Left renal cortex interstitium (tissue), 4 donors: ENCODE measurements around the gene MRPL44. TPM values are rescaled to one million over a fixed set of nuclear protein-coding genes. Genes with fewer than 3 reads are reported as not detected.
"Not testable (repeated sequence)": the region's sequence is repeated elsewhere in the genome, so short reads cannot be mapped to it uniquely, and the experiment has no call there.

Experiments
- DNase-seq, 4 donors: peaks; one replicate each; pipeline ENCODE4 v3.0.0-alpha.2; 2013; ENCODE audit warnings: low read depth in 4 of 4, low spot score in 2 of 4, missing footprints in 1 of 4
- polyA plus RNA-seq, 4 donors: library from polyadenylated mRNA; unstranded; fragments of 120-200 nt; gene quantifications; one replicate each; pipeline ENCODE4 v1.2.1, GENCODE V29; 2013; ENCODE audit not compliant: insufficient read length in 4 of 4

MRPL44 gene
- polyA plus RNA-seq, 4 donors, result 33.8 to 39.3 (median 35.4) TPM

GRCh38 chr2:223935459-223936125 is 21.7 kb upstream of the MRPL44 start:
- no peak for DNase-seq

GRCh38 chr2:223936862-223937326 is 20.4 kb upstream of the MRPL44 start:
- DNase-seq, result no peak

- DNase-seq, result no peak
Measured at GRCh38 chr2:223937535-223937934, 19.7 kb upstream of the MRPL44 start.

GRCh38 chr2:223939438-223939837 is 17.8 kb upstream of the MRPL44 start:
- DNase-seq, result not testable (repeated sequence)

GRCh38 chr2:223941579-223942277 is 15.5 kb upstream of the MRPL44 start:
- DNase-seq, result no peak

- no peak for DNase-seq
Measured at GRCh38 chr2:223943135-223943534, 14.1 kb upstream of the MRPL44 start.

- DNase-seq, result peak in 1 of 4 donors; percentile 12
Measured at GRCh38 chr2:223943561-223944008, 13.7 kb upstream of the MRPL44 start.

GRCh38 chr2:223944166-223944702 is 13.0 kb upstream of the MRPL44 start:
- DNase-seq, result peak in 1 of 4 donors; percentile 15

- DNase-seq, result peak in 3 of 4 donors; percentile 68 to 82 (median 79)
Measured at GRCh38 chr2:223944703-223945531, 12.3 kb upstream of the MRPL44 start, which contains the start of gene WDFY1. Gene WDFY1, minus strand, starts transcription at chr2:223945335. Its CDS starts 51 bp downstream, at chr2:223945284.

GRCh38 chr2:223945755-223946154 is 11.5 kb upstream of the MRPL44 start:
- DNase-seq, result no peak

GRCh38 chr2:223947711-223948205 is 9.5 kb upstream of the MRPL44 start:
- DNase-seq, result no peak

GRCh38 chr2:223949241-223949840 is 7.9 kb upstream of the MRPL44 start:
- no peak for DNase-seq

- no peak for DNase-seq
Measured at GRCh38 chr2:223950448-223951347, 6.6 kb upstream of the MRPL44 start.

GRCh38 chr2:223952280-223952968 is 4.8 kb upstream of the MRPL44 start:
- no peak for DNase-seq

- no peak for DNase-seq
Measured at GRCh38 chr2:223954401-223954800, 2.9 kb upstream of the MRPL44 start.

GRCh38 chr2:223956300-223956699 is 963 bp upstream of the MRPL44 start:
- DNase-seq, result no peak

- DNase-seq, result no peak
Measured at GRCh38 chr2:223959688-223960087, 2.4 kb downstream of the MRPL44 start.

- no peak for DNase-seq
Measured at GRCh38 chr2:223967981-223968380, 10.7 kb downstream of the MRPL44 start.
